ENCODE results near the gene KIAA0930.

GRCh38 chr22:45272498-45272897 is 31.8 kb upstream of the KIAA0930 start:
- TF ChIP-seq POLR2AphosphoS5 (IDR thresholded peaks at IDR 0.05) (no peak), CTCF (IDR thresholded peaks at IDR 0.05) (no peak), POLR2A (IDR thresholded peaks at IDR 0.05) (no peak)

Data from breast epithelium (tissue), 3 donors.